Superior temporal gyrus (tissue), 1 donor: ENCODE data around the gene PRKCB.

Experiments
- DNase-seq: peaks from one replicate; pipeline ENCODE4 v3.0.0-alpha.2; 2016; ENCODE audit errors: extremely low spot score

PRKCB gene

DNA sequence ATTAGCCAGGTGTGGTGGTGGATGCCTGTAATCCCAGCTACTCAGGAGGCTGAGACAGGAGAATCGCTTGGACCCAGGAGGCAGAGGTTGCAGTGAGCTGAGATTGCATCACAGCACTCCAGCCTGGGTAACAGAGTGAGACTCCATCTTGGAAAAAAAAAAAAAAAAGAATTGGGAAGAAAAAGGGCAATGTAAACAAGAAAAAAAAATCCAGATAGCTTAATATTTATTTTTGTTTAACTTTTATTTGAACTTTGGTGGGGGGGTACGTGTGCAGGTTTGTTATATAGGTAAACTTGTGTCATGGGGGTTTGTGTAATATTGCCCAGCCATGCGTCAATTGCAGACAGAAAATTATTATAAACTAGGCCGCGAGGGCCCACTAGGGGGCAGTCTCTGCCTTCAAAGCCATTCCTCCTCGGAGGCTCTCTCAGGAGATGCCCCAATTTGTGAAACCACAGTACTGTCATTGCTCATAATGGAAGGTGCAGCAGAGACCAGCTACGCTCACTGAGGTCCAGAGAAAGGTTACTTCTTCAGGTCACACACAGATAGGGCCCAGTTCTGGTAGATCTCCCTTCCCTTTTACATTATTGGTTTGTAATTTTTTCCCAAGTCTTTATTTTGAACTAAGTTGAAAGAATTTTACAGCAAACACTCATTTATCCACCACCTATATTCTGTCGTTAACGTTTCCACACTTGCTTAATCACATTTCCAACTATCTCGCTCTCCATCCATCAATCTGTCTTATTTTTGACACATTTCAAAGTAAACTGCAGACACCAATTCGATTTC, 206.2 kb downstream of the PRKCB start:
- DNase-seq, result peak; percentile 95

DNA sequence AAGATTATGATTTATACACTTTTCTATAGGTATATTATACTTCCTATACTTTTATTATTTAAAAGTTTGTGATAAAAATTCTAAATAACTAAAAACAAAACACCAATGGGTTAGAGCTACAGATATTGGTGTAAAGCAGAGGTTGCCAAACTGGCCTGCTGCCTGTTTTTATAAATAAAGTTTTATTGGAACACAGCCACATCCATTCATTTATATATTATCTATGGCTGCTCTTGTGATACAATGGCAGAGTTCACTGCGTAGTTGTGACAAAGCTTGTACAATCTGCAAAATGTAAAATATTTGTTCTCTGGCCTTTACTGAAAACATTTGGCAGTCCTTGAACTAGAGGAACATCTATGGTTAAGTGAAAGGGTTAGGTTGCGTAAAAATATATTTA, 208.7 kb downstream of the PRKCB start:
- DNase-seq, result no peak

DNA sequence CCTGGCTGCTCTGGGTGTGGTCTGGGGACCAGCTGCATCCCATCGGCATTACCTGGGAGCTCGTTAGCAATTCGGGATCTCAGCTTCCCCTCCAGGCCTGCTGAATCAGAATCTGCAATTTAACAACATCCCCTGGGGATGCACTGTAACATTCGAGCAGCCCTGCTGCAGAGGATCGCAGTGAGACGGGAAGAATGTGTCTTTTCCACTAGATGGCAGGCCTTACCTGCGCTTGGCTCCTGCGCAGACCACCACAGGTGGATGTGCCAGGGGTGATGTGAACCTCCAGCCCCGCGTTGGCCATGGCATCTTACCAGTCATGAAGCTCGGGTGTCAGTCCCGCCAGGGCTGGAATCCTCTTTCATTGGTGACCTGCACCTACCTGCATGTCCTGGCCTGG, 209.9 kb downstream of the PRKCB start:
- peak; percentile 53 for DNase-seq

DNA sequence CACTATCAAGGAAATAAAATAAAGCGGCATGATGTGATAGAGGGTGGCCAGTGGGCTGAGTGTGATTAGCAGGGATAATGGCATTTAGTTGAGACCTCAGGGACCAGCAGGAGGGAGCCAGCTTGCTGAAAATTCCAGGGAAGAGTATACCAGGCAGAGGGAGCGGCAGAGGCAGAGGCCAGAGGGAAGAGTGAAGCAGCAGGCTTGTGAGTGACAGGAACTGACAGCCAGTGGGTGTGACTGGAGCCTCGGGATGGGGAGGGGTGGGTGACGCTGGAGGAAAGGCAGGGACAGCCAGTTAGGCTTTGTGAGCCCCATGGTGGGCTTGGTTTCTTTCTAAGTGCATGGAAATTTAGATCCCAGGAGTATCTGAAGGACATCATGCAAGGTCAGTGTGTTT, 210.7 kb downstream of the PRKCB start:
- DNase-seq, result no peak

DNA sequence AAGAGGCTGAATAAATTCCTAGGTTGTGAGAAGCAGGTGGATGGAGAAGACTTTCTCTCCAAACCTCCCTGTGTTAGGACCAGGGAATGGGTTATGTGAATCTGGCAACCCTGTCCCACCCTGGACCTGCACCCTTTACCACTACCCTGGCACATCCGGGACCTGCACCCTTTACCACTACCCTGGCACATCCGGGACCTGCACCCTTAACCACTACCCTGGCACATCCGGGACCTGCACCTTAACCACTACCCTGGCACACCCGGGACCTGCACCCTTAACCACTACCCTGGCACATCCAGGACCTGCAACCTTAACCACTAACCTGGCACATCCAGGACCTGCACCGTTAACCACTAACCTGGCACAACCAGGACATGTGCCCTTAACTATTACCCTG, 213.3 kb downstream of the PRKCB start:
- DNase-seq, result no peak

DNA sequence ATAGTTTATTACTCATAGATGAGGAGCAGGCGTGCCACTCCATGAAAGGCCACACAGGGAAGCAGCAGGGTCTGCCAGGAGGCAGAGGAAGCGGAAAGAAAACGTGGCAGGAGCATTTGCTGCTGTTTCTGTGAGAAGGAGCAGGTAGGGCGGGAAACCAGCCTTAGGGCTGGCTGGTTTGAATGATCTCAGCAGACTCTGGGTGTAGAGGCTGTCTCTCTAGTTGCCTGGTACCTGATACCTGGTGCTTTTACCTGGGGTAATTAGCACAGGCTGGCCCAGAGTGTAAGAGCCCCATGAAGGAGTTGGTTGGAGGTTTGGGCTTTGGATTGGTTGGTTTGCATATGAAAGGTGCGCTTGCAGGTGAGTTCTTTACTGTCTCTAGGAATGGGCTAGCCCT, 215.3 kb downstream of the PRKCB start:
- DNase-seq, result no peak

DNA sequence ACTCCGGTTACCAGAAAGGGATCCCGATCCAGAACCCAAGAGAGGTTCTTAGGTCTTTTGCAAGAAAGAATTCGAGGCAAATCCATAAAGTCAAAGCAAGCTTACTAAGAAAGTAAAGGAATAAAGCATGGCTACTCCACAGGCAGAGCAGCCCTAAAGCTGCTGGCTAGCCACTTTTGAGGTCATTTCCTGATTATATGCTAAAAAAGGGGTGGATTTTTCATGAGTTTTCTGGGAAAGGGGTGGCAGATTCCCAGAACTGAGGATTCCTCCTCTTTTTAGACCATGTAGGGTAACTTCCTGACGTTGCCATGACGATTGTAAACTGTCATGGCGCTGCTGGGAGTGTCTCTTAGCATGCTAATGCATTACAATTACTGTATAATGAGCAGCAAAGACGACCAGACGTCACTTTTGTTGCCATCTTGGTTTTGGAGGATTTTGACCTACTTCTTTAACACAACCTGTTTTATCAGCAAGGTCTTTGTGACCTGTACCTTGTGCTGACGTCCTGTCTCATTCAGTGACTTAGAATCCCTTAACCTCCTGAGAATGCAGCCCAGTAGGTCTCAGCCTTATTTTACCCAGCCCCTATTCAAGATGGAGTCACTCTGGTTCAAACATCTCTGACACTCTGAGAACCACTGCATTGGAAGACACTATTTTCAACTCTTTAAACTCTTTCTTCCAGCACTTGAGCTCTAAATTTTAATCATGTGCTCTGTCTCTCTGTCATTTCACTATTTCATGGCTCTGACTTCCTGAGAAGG, 216.7 kb downstream of the PRKCB start:
- no peak for DNase-seq

DNA sequence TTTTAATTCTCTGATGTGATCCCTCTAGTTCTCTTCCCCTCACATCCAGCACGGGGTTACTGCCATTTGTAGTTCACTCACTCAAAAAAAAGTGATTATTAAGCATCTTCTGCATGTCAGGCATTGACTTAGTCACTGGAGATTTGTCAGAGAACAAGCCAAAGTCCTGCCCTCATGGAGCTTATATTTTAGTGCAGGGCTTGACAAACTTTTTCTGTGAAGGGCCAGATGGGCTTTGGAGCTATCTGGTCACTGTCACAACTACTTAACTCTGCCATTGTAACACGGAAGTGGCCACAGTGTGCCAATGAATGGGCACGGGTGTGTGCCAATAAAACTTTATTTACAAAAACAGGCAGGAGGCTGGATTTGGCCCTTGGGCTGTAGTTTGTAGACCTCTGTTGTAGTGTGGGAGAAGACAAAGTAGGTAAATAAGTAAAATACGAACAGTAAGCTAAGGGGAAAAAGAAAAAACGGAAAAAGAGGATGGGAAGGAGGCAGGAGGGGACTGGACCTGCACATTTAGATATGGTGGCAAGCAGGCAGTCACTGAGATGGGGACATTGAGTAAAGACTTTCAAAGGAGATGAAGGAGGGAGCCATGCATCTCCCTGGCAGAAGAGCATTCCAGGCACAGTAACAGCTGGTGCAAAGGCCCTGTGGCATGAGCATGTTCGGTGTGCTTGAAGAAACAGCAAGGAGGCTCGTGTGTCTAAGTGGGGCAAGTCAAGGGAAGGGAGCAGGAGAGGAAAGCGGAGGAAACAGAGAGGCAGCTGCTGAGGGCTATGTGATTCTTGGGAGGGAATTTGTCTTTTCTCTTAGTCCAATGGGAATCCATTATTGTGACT, 217.5 kb downstream of the PRKCB start:
- no peak for DNase-seq

DNA sequence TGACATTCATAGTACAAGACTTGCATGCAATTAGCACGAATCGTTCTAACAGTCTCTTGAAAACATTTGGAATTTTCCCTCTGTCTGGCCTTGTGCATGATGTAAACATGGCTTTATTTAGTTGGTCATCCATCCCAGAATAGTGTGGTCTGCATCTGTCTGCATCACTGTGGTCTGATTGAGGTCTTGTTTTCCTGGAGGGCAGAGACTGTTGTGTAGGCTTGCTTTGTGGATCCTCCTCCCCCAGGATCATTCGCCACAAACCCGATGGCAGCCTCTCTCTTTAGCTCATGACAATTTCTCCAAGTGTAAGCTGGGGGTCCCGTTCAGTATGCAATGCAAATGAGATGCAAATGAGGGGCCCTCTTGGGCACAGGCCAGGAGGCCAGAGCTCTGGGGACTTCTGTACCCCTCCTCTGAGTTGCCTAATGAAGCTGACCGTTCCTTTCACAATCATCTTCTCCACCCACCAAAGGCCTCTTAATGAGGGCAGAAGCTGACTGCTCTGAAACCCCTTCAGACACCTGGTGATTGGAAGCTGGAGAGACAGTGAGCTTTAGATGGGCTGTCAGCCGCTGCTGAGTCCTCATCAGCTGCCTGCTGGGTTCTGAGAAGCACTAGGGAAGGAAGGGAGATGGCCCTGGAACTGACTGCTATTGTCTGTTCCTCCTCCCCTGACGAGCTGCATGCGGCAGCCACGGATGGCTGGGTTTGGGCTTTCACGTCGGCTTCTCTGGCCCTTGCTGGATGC, 219.1 kb downstream of the PRKCB start:
- peak; percentile 58 for DNase-seq

DNA sequence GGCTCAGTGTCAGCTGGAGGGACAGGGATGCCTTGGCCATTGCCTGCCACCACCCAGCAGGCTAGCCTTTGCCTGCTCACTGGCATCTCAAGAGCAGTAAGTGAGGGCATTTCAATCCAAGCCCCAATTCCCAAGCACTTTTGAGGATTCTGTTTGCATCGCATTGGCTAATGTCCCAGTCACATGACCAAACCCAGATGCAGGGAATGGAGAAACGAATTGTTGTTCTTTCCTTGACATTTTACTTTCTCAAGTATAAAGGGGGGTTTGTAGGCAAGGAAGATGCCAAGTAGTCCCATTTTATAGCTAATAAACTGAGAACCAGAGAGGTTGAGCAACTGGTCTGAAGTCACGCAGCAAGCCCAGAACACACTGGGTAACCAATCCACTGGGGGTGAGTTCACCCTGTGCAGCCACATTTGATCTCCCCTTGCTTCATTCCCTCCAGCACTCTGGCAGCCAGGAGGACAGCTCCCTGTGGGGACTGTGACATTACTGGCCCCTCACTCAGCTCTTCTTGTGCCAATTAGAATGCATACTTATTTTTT, 226.6 kb downstream of the PRKCB start:
- DNase-seq, result no peak

DNA sequence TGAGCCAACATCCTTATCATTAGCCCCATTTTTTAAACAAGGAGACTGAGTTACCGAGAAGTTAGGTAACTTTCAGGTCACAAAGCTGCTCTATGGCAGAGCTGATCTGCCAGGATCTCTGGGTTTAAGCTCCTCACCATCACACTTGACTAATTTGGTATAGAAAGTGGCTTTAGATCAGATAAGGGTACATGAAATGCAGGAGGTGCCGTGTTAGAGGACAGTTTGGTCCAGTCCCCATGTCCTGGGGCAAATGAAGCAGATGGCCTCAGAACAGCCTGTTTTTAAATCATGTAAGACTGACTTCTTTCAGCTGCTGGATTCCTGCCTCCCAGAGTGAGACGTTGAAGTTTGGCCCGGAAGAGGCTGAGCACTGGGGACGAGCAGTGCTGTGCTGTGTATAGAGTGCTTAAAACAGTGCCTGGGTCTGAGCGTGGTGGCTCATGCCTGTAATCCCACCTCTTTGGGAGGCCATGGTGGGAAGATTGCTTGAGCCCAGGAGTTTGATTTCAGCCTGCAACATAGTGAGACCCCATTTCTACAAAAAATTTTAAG, 233.3 kb downstream of the PRKCB start:
- DNase-seq, result no peak

DNA sequence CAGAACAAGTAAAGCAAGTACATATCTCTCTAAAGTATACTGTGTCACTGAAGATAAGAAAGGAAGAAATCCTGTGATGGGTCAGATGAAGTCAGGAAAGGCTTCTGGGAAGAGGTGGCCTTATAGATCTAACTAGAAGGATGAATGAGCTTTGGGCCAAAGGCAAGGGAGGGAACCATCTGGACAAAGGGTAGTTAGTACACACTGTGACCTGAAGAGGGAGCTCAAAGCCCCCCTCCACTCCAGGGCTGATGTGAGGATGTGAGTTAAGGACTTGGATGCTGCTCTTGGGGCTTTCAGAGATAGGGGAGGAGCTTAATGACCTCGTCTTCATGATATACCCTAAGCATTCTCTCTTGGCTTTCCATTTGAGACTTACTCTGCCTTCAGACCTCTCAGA, 235.1 kb downstream of the PRKCB start:
- peak; percentile 64 for DNase-seq

DNA sequence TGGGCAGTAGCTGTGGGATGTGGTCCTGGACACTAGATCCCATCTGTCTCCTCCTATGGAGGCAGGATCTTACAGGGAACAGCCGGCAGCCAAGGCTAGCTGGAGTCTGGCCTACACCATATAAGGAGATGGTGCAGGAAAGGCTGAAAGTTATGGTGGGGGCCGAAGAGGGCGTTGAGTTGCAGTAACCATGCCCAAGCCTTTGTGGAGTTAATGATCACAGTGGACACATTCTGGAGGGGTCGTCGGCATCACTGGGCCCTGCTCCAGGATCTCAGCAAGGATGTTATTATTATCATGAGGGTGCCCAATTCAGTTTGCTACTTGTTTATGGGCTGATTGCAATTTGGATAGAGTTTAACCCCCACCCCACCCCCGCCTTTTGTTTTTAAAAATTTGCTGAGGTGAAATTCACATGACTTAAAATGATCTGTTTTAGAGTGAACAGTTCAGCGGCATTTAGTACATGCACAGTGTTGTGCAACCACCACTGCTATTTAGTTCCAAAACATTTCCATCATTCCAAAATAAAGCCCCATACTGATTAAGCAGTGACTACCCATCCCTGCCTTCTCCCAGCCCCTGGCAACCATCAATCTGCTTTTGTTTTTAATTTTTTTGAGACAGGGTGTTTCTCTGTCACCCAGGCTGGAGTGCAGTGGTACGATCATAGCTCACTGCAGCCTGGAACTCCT, 236.0 kb downstream of the PRKCB start:
- DNase-seq, result no peak

DNA sequence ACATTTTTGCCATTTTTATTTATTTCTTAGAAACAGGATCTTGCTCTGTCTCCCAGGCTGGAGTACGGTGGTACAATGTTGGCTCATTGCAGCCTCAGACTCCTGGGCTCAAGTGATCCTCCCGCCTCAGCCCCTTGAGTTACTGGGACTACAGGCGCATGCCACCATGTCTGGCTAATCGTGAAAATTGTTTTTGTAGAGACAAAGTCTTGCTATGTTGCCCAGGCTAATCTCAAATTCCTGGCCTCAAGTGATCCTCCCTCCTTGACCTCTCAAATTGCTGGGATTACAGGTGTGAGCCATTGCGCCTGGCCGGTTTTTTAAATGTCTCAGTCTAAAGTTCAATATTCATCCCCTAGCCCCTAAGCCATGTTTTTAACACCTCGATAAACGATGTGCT, 237.5 kb downstream of the PRKCB start:
- no peak for DNase-seq

DNA sequence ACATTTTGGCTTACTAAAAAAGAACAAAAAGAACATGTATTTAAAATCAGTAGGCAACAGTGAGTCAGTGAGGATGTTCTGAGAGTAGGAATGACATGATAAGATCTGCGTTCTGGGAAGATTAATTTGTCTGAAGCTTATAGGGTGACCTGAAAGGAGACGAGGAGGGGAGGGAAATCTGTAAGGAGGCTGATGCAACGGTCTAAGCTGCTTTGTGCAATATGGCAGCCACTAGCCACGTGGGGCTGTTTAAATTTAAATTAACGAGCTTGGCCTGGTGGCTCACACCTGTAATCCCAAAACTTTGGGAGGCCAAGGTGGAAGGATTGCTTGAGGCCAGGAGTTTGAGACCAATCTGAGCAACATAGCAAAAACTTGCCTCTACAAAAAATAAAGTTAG, 238.8 kb downstream of the PRKCB start:
- no peak for DNase-seq

DNA sequence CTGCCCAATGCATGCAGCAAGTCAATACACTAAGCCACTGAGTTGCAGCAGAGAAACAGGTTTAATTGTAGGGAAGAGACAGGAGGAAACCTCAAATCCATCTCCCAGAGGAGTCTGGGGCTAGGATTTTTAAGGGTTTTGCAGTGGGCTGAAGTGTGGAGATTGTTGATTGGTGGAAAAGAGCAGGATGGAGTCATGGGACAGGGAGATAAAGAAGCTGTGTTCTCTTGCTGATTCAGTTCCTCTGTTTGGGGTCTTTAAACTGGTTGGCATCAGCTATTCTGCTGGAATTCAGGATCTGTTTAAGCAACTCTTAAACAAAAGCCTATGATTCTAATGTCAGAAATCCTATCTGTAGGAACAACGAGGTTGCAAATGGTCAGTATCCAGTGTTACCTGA, 239.5 kb downstream of the PRKCB start:
- no peak for DNase-seq

DNA sequence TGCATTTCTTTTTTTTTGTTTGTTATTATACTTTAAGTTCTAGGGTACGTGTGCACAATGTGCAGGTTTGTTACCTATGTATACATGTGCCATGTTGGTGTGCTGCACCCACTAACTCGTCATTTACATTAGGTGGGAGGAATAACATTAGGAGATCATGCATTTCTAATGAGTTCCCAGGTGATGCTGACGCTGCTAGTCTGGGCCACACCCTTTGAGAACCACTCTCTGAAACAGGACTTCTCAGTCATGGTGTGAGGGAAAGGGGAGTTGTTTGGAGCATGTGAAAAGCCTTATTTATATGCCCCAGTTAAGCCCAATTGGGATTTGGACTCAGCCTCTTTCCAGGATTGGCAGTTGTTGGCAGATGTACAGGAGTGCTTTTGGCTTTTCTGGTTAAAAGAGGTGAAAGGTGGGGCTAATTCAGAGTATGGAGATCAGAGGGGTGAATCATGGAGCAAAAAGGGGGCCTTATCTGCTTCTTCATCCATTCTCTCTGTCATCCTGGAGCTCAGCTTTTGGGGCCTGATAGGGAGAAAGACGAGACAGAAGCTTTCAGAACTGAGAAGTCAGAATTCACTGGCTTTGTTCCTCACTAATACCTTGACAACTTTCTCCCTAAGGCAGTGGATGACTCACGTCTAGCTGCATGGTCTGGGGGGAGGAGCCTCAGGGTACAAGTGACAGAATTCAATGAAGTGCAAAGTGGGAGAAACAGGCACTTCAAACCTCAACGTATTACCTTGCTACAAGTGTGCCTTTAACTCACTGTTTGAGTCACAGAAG, 240.3 kb downstream of the PRKCB start:
- DNase-seq, result no peak

DNA sequence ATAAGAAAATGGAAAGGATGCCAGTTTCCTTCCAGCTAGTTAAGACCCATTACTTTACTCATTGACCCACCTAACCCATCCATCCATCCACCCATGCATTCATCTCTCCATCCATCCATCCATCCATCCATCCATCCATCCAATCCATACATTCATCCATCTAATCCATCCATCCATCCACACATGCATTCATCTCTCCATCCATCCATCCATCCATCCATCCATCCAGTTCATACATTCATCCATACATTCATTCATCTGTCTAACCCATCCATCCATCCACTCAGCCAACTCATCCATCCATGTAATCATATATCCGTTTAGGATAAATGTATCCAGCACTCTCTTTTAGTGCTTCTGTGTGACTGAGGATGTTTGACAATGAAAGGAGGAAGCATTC, 241.5 kb downstream of the PRKCB start:
- DNase-seq, result no peak

DNA sequence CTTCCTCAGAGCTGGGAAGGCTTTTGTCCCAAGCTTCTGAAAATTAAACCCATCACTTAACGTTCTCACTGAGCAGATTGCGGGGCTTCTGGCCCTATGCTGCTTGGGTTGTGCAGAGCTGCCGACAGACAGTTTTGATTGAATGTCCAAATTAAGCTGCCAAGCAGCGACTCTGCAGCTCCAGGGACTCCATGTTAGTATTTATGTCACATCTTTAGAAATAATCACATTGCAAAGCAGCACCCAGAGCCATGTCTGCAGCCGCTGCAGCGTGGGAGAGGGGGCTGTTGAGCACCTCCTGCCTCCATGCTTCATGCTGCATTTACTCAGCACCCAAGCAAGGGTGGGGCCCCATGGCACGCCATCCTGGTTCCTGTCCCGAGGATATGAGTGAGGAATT, 242.2 kb downstream of the PRKCB start:
- DNase-seq, result no peak

DNA sequence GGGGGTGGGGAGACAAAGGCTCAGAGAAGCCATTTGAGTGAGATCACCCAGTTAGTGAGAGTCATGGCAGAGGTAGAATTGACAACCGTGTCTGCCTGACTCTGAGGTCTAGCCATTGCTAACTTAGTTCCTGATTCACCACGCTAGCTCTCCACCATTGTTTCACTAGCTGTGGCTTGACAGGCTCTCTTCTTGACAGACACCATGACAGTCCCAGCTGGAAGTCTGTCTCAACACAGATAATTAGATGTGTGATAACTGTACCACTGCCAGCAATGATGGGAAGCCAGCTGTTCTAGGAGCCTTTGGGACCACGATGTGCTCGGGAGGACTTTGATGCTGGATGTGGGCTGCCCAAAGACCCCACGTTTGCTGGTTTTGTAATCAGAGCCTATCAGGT, 249.9 kb downstream of the PRKCB start:
- DNase-seq, result no peak
